Right forelimb (tissue), 1 donor: ENCODE data around the gene ZSCAN10.

Experiments
- DNase-seq: peaks from one replicate; pipeline ENCODE4 v3.0.0-alpha.2; 2018

Gene ZSCAN10

GRCh38 chr16:3133844-3134243, 34.8 kb upstream of the ZSCAN10 start:
- no peak for DNase-seq

GRCh38 chr16:3131755-3132377, 32.8 kb upstream of the ZSCAN10 start:
- peak; percentile 70 for DNase-seq

DNA sequence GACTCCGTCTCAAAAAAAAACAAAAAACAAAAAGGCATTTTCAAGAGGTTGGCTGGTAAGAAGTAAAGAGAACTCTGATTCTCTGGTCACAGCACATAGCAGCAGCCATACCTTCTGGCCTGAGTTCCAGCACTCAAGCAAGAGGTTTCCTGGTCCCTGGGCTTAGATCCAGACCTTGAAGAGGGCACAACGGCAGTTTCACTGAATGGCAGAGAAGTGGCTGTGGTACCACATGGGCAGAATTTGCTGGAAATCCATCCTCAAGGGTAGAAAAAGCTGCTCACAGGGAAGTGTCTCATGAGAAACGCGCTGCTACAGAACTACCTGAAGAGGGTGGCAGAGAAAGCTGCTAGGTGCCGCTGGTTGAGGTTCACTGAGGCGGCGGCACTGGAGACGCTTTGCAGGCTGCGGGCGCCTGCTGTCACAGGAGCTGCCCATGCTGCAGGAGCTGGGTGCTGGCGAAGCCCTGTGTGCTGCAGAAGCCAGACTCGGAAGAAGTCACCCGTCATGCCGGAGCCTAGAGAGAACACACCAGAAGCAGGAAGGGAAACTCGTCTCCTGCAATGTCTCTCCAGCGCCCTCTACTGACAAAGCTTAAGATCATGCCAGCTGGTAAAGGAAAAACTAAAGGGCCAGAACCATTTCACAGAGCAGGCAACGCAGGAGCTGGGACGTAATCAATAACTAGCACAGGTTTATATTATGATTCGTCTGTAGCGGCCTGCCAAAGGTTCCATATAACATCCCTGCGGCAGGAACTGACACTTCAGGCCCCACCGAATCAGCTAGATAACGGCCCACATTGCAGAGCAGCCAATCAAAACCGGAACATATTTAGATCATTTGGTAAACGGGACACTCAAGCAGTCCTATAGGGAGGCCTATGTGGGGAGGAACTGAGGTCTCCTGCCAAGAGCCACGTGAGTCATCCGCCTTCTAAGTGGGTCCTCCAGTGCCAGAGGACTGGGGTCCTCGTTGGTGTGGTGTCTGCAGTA, 30.3 kb upstream of the ZSCAN10 start:
- DNase-seq, result peak; percentile 76

- DNase-seq, result no peak
Measured at GRCh38 chr16:3127745-3128144, 28.7 kb upstream of the ZSCAN10 start.

DNA sequence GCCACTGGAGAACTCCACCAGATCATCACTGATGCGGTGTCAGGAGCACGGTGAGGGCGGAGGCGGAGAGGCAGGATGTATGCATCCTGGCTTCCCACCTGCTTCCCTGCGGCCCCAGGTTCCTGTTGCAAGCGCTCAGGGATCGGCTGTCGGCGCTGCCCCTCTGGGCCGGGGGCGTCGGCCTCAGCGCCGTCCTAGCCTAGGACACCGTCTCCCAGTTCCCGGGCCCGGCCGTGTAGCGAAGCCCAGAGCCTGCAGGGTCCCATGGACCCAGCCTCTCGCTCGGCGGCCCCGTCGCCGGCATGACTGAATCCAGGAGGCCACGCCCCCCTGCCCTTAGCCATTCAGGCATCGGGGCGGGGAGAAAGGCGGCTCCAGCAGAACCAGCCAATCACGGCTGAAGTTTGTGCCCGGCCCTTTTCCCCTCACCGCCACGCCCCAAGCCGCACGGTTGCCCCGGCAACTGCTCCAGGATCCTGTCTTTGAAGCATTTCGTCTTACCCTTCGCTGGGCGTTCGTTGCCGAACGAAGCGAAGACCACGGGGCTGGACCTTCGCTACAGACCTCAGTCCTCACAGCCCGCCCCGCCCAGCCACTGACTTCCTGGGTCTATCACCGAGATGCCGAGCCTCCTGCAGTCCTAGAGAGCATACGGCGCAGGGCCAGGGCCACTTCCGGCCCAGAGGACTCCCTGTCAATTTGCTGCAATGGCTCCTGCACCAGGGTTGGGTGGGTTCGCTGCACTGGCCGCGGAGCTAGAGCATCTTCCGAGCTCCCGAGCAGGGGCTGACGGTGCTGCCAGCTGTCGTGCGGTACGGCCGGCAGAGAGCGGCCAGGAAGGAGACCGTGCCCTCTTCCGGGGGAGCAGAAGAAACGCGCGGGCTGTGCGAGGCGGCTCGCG, 25.1 kb upstream of the ZSCAN10 start:
- peak; percentile 98 for DNase-seq

- DNase-seq, result no peak
Measured at GRCh38 chr16:3122926-3123570, 24.0 kb upstream of the ZSCAN10 start.

GRCh38 chr16:3121851-3122467, 22.9 kb upstream of the ZSCAN10 start:
- DNase-seq, result peak; percentile 68

DNA sequence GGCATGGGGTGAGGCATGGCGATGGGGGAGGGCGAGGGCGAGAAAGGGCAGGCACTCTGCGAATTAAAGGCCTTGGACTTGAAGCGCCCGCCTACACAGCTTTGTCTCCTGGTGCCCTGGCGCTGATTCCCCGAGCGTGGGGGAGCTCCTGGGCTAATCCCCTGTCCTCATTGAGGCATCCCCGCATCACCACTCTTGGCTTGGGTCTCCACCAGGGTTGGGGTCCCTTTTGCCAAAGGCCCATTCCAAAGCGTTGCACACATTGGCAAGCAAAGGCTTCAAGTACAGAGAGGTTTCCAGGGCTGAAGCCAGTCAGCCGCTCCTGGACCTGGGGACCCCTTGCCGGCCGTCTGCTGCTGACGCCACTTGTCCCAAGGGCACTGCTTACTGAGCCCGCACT, 21.3 kb upstream of the ZSCAN10 start:
- DNase-seq, result no peak

DNA sequence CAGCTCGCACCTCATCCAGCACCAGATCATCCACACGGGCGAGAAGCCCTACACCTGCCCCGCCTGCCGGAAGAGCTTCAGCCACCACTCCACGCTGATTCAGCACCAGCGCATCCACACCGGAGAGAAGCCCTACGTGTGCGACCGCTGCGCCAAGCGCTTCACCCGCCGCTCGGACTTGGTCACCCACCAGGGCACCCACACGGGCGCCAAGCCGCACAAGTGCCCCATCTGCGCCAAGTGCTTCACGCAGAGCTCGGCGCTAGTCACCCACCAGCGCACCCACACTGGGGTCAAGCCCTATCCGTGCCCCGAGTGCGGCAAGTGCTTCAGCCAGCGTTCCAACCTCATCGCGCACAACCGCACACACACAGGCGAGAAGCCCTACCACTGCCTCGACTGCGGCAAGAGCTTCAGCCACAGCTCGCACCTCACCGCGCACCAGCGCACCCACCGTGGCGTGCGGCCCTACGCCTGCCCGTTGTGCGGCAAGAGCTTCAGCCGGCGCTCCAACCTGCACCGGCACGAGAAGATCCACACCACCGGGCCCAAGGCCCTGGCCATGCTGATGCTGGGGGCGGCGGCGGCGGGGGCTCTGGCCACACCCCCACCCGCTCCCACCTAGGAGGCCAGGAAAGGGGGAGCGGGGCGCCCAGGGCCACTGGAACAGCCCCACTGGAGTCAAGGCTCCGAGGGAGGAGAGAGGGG, 20.8 kb upstream of the ZSCAN10 start:
- no peak for DNase-seq

DNA sequence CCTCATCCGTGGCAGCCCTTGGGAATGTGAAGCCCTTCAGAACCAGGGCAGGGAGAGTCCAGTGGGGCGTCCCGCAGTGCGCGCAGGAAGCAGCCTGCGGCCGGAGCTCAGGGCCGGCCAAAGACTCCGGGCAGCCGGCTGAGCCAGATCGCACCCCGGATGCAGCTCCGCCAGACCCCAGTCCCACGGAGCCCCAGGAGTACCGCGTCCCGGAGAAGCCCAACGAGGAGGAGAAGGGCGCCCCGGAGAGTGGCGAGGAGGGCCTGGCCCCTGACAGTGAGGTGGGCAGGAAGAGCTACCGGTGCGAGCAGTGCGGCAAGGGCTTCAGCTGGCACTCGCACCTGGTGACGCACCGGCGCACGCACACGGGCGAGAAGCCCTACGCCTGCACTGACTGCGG, 20.2 kb upstream of the ZSCAN10 start:
- no peak for DNase-seq

DNA sequence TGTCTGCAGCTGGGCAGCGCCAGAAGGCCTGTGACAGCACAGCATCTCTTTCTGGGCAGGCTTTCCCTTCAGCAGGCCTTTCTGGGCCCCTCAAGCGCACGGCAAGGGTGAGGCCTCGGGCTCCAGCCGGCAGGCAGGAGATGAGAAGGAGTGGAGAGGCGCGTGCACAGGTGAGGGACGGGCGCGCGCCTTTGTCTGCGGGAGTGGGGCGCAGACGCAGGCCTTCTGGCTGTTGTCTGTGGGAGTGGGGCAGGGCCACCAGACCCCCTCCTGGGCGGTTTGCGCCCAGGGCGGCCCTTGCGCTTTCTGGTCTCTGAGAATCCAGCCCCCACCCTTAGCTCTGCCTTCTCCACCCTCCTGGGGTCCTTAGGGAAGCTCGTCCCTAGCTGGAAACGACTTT, 19.8 kb upstream of the ZSCAN10 start:
- no peak for DNase-seq

- DNase-seq, result no peak
Measured at GRCh38 chr16:3118204-3118790, 19.2 kb upstream of the ZSCAN10 start.

DNA sequence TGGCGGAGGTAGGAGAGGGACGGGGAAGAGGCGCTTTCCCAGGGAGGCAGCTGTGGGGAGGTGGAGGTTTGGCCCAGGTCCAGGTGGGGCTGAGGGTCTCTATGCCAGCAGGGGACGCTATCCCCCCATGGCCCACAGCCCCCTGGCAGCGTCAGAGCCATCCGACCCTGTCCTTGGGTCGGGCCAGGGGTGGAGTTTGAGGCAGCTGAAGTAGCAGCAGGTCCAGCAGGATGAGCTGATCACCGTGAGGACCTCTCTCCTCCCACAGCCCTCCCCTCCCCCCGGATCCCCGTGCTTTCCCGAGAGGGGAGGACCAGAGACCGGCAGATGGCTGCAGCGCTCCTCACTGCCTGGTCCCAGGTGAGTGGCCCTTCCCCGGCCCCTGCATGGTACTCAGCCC, 16.5 kb upstream of the ZSCAN10 start:
- DNase-seq, result no peak

DNA sequence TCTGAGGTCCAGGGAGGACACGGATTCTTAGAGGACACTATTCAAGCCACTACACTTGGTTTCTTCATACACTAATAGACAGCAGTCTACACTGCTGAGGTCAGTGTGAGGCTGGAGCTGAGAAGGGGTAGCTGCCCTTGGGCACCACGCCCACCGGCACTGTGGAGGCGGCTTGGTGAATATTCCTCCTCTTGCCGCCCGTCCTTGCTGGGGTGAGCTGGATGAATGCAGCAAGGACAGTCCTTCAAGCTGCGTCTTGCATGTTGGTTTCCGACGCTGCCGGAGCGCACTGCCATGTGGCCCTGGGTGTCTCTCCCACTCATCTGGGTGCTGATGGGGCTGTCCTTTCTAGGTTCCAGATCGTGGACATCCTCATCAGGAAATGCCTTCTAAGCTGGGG, 15.9 kb upstream of the ZSCAN10 start:
- no peak for DNase-seq

- DNase-seq, result no peak
Measured at GRCh38 chr16:3113765-3114479, 14.8 kb upstream of the ZSCAN10 start.

DNA sequence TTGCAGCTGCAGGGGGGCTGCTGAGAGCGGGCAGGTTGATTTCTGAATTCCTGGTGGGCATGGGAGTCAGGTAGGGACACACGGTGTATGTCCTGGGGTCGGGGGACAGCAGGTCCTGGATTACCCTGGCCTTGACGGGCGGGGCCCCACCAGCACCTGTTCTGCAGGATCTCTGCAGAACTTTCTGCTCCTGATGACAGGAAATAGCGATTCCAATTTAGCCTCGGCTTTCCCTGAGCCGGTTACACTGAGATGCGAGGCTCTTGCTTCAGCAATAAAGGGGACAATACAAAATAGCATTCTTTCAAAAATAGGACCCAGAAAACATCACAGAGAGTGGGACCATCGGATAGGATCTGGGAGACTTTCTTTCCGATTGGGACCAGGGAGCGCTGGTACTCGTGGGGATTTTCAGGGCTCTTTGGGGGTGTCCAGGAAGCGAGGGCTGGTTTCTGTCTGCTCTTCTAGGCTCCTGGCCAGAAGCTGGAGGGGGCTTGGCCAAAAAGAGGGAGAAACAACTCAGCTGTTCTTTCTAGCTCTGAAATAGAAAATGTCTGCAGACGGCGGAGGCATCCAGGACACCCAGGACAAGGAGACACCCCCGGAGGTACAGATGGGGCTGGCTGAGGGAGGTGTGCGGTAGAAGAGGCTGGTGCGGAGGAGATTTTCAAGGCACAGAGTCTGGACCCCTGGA, 13.9 kb upstream of the ZSCAN10 start:
- peak; percentile 57 for DNase-seq

DNA sequence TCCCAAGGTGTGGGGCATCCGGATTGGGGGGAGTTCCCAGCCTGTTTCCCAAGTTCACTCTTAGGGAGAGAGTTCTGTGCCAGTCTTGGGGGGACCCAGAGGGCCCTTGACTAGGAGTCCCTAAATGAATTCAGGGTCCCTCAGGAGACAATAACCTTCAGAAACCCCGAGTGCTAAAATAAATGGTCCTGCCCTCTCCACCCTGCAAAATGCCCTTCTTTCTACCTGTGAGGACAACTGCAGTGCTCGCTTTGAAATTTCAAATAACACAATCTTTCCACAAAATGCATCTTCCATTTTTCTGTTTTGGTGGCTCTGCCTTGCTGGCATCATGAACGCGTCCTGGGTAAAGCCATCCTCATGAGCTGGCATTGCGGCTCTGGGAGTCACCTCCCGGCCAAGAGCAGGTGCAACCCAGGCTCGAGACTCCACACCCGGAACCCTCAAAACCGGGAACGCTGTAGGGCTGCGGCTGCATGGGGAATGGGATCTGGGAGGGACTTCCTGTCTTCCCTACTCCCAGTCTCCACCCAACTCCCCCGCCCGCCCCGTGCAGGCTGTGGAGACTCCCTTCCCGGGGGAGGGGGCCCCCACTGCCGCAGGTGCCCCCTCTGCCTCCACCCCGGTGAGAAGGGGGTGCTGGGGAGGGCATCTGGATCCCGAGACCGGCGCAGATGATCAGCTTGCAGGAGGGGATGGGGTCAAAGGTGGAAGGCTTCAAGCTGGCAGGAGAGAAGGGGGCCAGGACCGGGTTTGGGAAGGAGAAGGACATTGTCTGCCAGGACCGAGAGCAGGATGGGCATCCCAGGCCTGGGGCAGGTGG, 13.2 kb upstream of the ZSCAN10 start, which contains the start of gene ZNF205:
Gene ZNF205, plus strand, starts transcription at position 529 of the 823 bp plus-strand sequence. CDS start 845 bp downstream, outside the sequence.
- peak; percentile 86 for DNase-seq

GRCh38 chr16:3106205-3106928, 7.3 kb upstream of the ZSCAN10 start:
- DNase-seq, result peak; percentile 97
